ENCODE measurements around the gene RXRG.

- TF ChIP-seq CTCF (optimal IDR thresholded peaks at IDR 0.05 in 1 of 3, IDR thresholded peaks at IDR 0.05 in 1 of 3, conservative IDR thresholded peaks at IDR 0.05 in 1 of 3; ENCODE audit: extremely low read depth in 1 of 3, insufficient read depth in 2 of 3, low read length in 3 of 3) (no peak), EZH2 (IDR thresholded peaks at IDR 0.05; ENCODE audit: low read length) (no peak)
Measured at GRCh38 chr1:165467706-165468105, 22.8 kb upstream of the RXRG start.
